K562 (cell line): ENCODE measurements around the gene NUBP2. TPM values are rescaled to one million over a fixed set of nuclear protein-coding genes. Genes with fewer than 3 reads are reported as not detected.

ENCODE experiments used
- BRCA1 ChIP-seq, 2 experiments: fragments of 450-650 bp in 1 of 2; sonication (generic) in 1 of 2; formaldehyde crosslinking in 1 of 2; IDR thresholded peaks; 2 replicates each; pipeline versions ENCODE4 v1.5.0 to v1.6.1; 2017 to 2020; ENCODE audit warnings: mild to moderate bottlenecking in 1 of 2, missing genetic modification reagents in 1 of 2
- CCAR2 ChIP-seq: fragments of 200-400 bp; formaldehyde crosslinking; IDR thresholded peaks from 2 replicates; pipeline ENCODE4 v1.6.1; 2017; ENCODE audit warnings: mild to moderate bottlenecking, low read depth, low read length
- CREB1 ChIP-seq, 2 experiments: sonication (generic) in 1 of 2; formaldehyde crosslinking in 1 of 2; IDR thresholded peaks; 2 replicates each; pipeline versions ENCODE4 v1.6.1 to v1.8.0; 2012 to 2022; ENCODE audit warnings: inconsistent platforms in 1 of 2, mild to moderate bottlenecking in 1 of 2, missing genetic modification reagents in 1 of 2, moderate library complexity in 1 of 2
- CXXC5 ChIP-seq: fragments of 250-450 bp; sonication (Bioruptor Pico); IDR thresholded peaks from 2 replicates; pipeline ENCODE4 v1.8.0; 2022; ENCODE audit warnings: inconsistent platforms, mild to moderate bottlenecking, moderate library complexity
- DPF2 ChIP-seq: fragments of 450-650 bp; IDR thresholded peaks from 2 replicates; pipeline ENCODE4 v1.6.1; 2016
- ETV1 ChIP-seq: fragments of 450-650 bp; conservative IDR thresholded peaks from 2 replicates; pipeline ENCODE4 v1.6.1; 2016; ENCODE audit warnings: missing genetic modification characterization, control low read depth, low read depth, missing compliant biosample characterization
- HNRNPUL1 ChIP-seq: fragments of 200-400 bp; formaldehyde crosslinking; IDR thresholded peaks from 2 replicates; pipeline ENCODE4 v1.6.1; 2017; ENCODE audit warnings: low read length
- MEF2A ChIP-seq: IDR thresholded peaks from 2 replicates; pipeline ENCODE4 v1.6.1; 2011; ENCODE audit warnings: low read depth, mild to moderate bottlenecking, low read length, moderate library complexity; ENCODE audit not compliant: control insufficient read depth
- PTRF ChIP-seq: fragments of 450-650 bp; IDR thresholded peaks from 2 replicates; pipeline ENCODE4 v1.6.1; 2016; ENCODE audit warnings: mild to moderate bottlenecking, missing genetic modification characterization, missing compliant biosample characterization
- RBFOX2 ChIP-seq: fragments of 200-400 bp; formaldehyde crosslinking; IDR thresholded peaks from 2 replicates; pipeline ENCODE4 v1.6.1; 2017; ENCODE audit warnings: low read depth, mild to moderate bottlenecking, low read length, moderate library complexity
- SUPT5H ChIP-seq: fragments of 450-650 bp; IDR thresholded peaks from 2 replicates; pipeline ENCODE4 v1.6.1; 2016
- TBP ChIP-seq: optimal IDR thresholded peaks from 2 replicates; pipeline ENCODE3; 2011; ENCODE audit warnings: low read depth, low read length, improper control_type of control experiment
- TEAD1 ChIP-seq, 2 experiments: fragments of 450-650 bp in 1 of 2; sonication (generic) in 1 of 2; formaldehyde crosslinking; IDR thresholded peaks; 2 replicates each; pipeline versions ENCODE4 v1.4.0 to v1.8.0; 2020 to 2022; ENCODE audit warnings: mild to moderate bottlenecking in 2 of 2, missing genetic modification reagents in 1 of 2
- ZFP1 ChIP-seq: fragments of 450-650 bp; formaldehyde crosslinking; IDR thresholded peaks from 2 replicates; pipeline ENCODE4 v1.4.0; 2020; ENCODE audit warnings: mild to moderate bottlenecking, mixed read lengths
- ZFP30 ChIP-seq: fragments of 250-450 bp; sonication (Bioruptor Pico); IDR thresholded peaks from 2 replicates; pipeline ENCODE4 v1.8.0; 2022; ENCODE audit warnings: moderate library complexity, mild to moderate bottlenecking, inconsistent platforms, borderline replicate concordance
- ZHX1 ChIP-seq: fragments of 150-350 bp; conservative IDR thresholded peaks from 2 replicates; pipeline ENCODE4 v1.6.1; 2014; ENCODE audit warnings: low read length
- ZNF253 ChIP-seq: fragments of 250-450 bp; sonication (Bioruptor Pico); conservative IDR thresholded peaks from 2 replicates; pipeline ENCODE4 v1.6.1; 2021; ENCODE audit warnings: mild to moderate bottlenecking
- ZNF584 ChIP-seq: fragments of 200-800 bp; sonication (Bioruptor generic); IDR thresholded peaks from 2 replicates; pipeline ENCODE4 v1.6.1; 2016; ENCODE audit warnings: low read depth, mild to moderate bottlenecking, missing genetic modification characterization, missing compliant biosample characterization
- ZNF592 ChIP-seq: fragments of 450-650 bp; IDR thresholded peaks from 2 replicates; pipeline ENCODE4 v1.6.1; 2017; ENCODE audit warnings: antibody characterized with exemption, mild to moderate bottlenecking
- ZNF699 ChIP-seq: fragments of 250-450 bp; sonication (Bioruptor Pico); IDR thresholded peaks from 2 replicates; pipeline ENCODE4 v1.8.0; 2021; ENCODE audit warnings: mild to moderate bottlenecking, moderate library complexity; ENCODE audit not compliant: insufficient replicate concordance
- ZNF707 ChIP-seq: fragments of 250-450 bp; sonication (Bioruptor Pico); conservative IDR thresholded peaks from 2 replicates; pipeline ENCODE4 v1.8.0; 2022; ENCODE audit warnings: inconsistent platforms, mild to moderate bottlenecking, moderate library complexity
- ZSCAN29 ChIP-seq: fragments of 450-650 bp; IDR thresholded peaks from 2 replicates; pipeline ENCODE4 v1.6.1; 2017
- polyA plus RNA-seq, 8 experiments: library from polyadenylated mRNA; depleted of rRNA in 4 of 8; stranded (reverse) in 5 of 8; unstranded in 3 of 8; fragments of >200 nt; fragmentation: Nextera tagmentation in 2 of 8; fragmentation: Illumina TruSeq in 1 of 8; extraction: Ambion mirVana in 2 of 8; extraction: Trizol in 1 of 8; gene quantifications; 2 replicates each; pipeline versions ENCODE4 v1.2.1 to v1.2.3, GENCODE V29; 2011 to 2014; ENCODE audit warnings: inconsistent platforms in 1 of 8, missing spikeins in 1 of 8
- total RNA-seq, 7 experiments: library from RNA; depleted of rRNA in 6 of 7; stranded (reverse); fragments of >200 nt in 6 of 7; fragmentation: Illumina TruSeq in 2 of 7; extraction: Trizol in 2 of 7; gene quantifications; 2 replicates each; pipeline versions ENCODE4 v1.2.1 to v1.2.3, GENCODE V29; 2011 to 2021; ENCODE audit warnings: low replicate concordance in 1 of 7

Gene NUBP2
- total and polyA plus RNA-seq, 9 of the 15 experiments (the other 6 are each of a cell fraction or from before 2014, with no cell fraction given) = 1.8 to 115 (median 24.0) TPM

GRCh38 chr16:1771188-1771863 lies 11.4 kb upstream of the NUBP2 start, which contains the start of gene NME3 (continued):
- TF ChIP-seq ZNF699 (CRISPR knock-in tag) = no peak
- TF ChIP-seq ZSCAN29 = no peak
- no peak for TF ChIP-seq ZFP30
- no peak for TF ChIP-seq DPF2
- TF ChIP-seq ZNF592 = 0 out of 2 replicates have a peak, but pooled peaks have one; percentile 30
- no peak for TF ChIP-seq SUPT5H
- no peak for TF ChIP-seq PTRF
- TF ChIP-seq ZNF253 (CRISPR knock-in tag) = no peak
- peak; percentile 44; the same call in 1 of the 2 replicates for TF ChIP-seq CXXC5
- TF ChIP-seq MEF2A = no peak
- 0 out of 2 replicates have a peak, but pooled peaks have one; percentile 16 for TF ChIP-seq CREB1 (IDR thresholded peaks at IDR 0.05)
- no peak for TF ChIP-seq CREB1 (CRISPR knock-in tag; IDR thresholded peaks at IDR 0.05)
- TF ChIP-seq BRCA1 (IDR thresholded peaks at IDR 0.05) = no peak
- TF ChIP-seq BRCA1 (CRISPR knock-in tag; IDR thresholded peaks at IDR 0.05) = no peak
- TF ChIP-seq ZFP1 = no peak
- no peak for TF ChIP-seq ETV1
- no peak for TF ChIP-seq ZNF584
- TF ChIP-seq TBP = peak; percentile 39
- TF ChIP-seq TEAD1 (CRISPR knock-in tag; IDR thresholded peaks at IDR 0.05) = peak in 1 of 2 experiments; percentile 7; a peak in 1 of 4 replicates
- no peak for TF ChIP-seq HNRNPUL1
- TF ChIP-seq ZHX1 = no peak
- TF ChIP-seq ZNF707 (CRISPR knock-in tag) = no peak
- peak; percentile 51; the same call in 1 of the 2 replicates for TF ChIP-seq RBFOX2
- TF ChIP-seq CCAR2 = no peak
